ENCODE data around the gene NR4A1. TPM values are rescaled to one million over a fixed set of nuclear protein-coding genes. Genes with fewer than 3 reads are reported as not detected.

Gene NR4A1
- total RNA-seq, 3 donors from 2014 or later (not counting 1 experiment from before 2014, with no cell fraction given) = 72.5 to 177 (median 96.7) TPM

DNA sequence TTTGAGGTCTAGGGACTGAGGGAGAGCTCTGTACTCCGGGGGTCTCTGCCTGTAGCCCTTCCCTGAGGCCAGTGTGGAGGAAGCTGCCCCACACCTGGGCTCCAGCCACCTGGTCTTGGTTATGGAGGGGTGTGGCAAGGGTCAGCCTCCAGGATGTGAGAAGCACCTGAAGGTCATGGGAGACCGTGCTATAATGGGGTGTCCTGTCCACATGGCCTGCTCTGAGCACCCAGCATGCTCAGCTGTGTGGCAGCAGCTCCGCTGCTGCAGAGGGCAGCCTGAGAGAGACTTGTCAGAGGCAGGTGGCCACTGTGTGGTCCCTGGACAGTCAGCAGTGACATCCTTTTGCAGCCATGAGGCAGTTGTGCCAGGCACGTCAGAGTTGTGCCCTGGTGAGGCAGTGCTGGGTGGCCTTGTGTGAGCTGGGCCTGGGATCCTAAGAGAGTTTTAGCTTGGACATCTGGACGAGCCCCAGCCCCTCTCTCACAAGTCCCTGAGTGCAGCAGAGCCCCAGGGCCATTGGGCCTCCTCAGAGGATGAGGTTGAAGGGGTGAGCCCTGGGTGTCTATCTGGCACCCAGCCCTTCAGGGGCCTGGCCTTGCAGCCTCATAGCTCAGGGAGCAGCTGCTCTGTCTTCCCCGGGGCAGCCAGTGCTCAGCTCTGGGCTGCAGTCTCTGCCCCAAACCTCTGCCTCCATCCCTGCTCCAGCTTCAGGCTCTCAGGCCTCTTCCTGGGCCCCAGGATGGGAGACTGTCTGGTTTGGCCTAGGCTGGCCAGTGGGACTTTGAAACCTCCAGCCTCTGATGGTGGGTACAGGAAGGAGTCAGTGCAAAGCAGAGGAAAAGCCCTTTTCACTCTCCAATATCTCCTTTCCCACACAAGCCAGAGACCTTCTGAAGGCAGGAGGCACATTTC lies 11.2 kb downstream of the NR4A1 start:
- peaks cover 0 to 13% of the 10 kb centered on the region in 2 donors for H3K27me3 Mint-ChIP-seq (ENCODE audit: low read depth in 2 of 2)

DNA sequence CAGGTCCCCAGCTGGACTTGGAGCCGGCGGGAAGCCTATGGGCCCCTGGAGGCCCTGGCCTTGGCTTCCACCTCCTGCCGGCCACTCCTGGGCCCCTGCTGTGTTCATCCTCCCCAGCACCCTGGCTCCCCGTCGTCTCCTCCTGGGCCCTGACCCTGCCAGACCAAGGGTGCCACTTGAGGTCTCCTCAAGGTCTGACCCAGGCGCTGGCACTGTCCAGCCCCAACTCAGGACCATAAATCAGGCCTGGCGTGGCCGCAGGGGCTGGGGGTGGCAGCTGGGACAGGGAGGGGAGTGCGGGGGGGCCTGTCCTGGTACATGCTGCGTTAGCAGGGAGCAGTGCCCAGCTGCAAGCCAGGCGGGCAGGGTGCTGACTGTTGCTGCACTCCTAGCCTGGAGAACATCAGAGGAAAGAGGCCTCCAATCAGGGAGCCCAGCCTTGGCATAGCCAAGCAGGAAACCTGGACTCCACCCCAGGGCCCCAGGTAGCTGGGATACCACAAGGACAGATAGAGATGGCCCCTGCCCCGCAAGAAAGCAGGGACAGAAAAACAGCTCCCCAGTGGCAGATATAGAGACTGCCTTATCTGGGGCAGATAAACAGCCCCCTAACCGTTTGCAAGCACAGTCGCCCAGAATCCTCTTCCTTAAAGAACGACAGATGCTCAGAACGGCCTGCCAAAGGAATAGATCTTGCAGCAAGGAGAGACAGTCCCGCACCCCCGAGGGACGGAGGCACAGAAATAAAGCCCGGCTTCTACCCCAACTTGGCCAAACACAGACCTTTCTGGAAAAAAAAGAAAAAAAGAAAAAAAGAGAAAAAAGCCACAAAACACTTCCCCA lies 12.1 kb downstream of the NR4A1 start:
- Histone ChIP-seq H3K27ac (ENCODE audit: low read length) (no peak overlapping the region), H3K4me3 (ENCODE audit: low read length) (no peak overlapping the region), H3K27me3 (ENCODE audit: control insufficient read depth, insufficient read depth, low read length) (no peaks in the 10 kb centered on the region), H3K36me3 (ENCODE audit: control insufficient read depth, insufficient read depth, low read length) (no peaks in the 10 kb centered on the region), H3K9me3 (ENCODE audit: control insufficient read depth, insufficient read depth, low read length) (no peaks in the 10 kb centered on the region), H3K4me1 (ENCODE audit: control insufficient read depth, insufficient read depth, low read length) (no peaks in the 10 kb centered on the region)
- TF ChIP-seq, protein P1, sequence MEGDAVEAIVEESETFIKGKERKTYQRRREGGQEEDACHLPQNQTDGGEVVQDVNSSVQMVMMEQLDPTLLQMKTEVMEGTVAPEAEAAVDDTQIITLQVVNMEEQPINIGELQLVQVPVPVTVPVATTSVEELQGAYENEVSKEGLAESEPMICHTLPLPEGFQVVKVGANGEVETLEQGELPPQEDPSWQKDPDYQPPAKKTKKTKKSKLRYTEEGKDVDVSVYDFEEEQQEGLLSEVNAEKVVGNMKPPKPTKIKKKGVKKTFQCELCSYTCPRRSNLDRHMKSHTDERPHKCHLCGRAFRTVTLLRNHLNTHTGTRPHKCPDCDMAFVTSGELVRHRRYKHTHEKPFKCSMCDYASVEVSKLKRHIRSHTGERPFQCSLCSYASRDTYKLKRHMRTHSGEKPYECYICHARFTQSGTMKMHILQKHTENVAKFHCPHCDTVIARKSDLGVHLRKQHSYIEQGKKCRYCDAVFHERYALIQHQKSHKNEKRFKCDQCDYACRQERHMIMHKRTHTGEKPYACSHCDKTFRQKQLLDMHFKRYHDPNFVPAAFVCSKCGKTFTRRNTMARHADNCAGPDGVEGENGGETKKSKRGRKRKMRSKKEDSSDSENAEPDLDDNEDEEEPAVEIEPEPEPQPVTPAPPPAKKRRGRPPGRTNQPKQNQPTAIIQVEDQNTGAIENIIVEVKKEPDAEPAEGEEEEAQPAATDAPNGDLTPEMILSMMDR (IDR thresholded peaks at IDR 0.05) = no peak
- WGBS (ENCODE audit: insufficient coverage) = 89% methylated on average over 20 of the region's 20 CpGs
- H3K27me3 Mint-ChIP-seq (ENCODE audit: low read depth in 2 of 2) = peaks cover 0 to 13% of the 10 kb centered on the region in 2 donors
- ATAC-seq (no peak), DNase-seq (no peak)
- H3K4me1 Mint-ChIP-seq = no peaks in the 10 kb centered on the region
- H3K4me3 Mint-ChIP-seq = no peak overlapping the region
- H3K9me3 Mint-ChIP-seq = no peaks in the 10 kb centered on the region
- H3K27ac Mint-ChIP-seq = no peak overlapping the region
- intact Hi-C loops (cut with micrococcal nuclease) = no loop called here
- no peaks in the 10 kb centered on the region for H3K36me3 Mint-ChIP-seq

More for the DNA sequence above, 11.2 kb downstream of the NR4A1 start:
- Histone ChIP-seq H3K27me3 (ENCODE audit: control insufficient read depth, insufficient read depth, low read length) (no peaks in the 10 kb centered on the region), H3K36me3 (ENCODE audit: control insufficient read depth, insufficient read depth, low read length) (no peaks in the 10 kb centered on the region), H3K9me3 (ENCODE audit: control insufficient read depth, insufficient read depth, low read length) (no peaks in the 10 kb centered on the region), H3K27ac (ENCODE audit: low read length) (no peak overlapping the region), H3K4me1 (ENCODE audit: control insufficient read depth, insufficient read depth, low read length) (no peaks in the 10 kb centered on the region), H3K4me3 (ENCODE audit: low read length) (no peak overlapping the region)
- ATAC-seq (no peak), DNase-seq (no peak)
- no peaks in the 10 kb centered on the region for H3K36me3 Mint-ChIP-seq
- intact Hi-C loops (cut with micrococcal nuclease) = no loop called here
- no peak overlapping the region for H3K4me3 Mint-ChIP-seq
- WGBS (ENCODE audit: insufficient coverage) = 80% methylated on average over 6 of the region's 6 CpGs
- TF ChIP-seq, protein P1 (IDR thresholded peaks at IDR 0.05) = no peak
- no peaks in the 10 kb centered on the region for H3K9me3 Mint-ChIP-seq
- no peak overlapping the region for H3K27ac Mint-ChIP-seq
- no peaks in the 10 kb centered on the region for H3K4me1 Mint-ChIP-seq

DNA sequence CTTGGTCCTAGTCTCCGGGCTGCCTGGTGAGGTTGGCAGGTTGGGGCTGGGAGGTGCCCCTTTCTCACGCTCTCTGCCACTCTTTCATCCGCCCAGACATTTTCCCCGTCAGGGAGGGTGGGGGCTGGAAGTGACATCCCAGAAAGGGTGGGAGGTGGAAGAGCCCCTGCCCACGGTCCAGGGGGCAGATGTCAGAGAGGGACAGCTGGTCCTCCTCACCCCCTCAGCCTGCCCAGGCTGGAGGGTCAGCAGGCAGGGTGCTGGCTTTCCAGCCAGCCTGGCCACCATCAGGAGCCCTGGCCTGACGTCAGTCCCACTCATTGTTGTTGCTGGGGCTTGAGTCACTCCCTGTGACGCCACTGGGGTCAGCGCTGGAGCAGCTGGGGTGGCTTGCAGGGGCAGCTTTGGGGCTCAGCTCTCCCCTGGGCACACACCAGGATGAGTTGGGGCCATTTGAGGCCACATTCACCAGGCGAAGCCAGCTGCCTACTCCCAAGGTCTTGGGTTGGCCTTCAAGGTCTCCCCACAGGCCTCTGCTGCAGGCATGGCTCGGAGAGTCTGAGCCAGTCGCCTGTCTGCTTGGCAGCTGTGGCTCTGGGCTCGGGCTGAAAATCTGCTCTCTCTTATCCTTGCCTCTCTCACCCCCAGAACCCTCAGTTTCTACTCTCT lies 12.9 kb downstream of the NR4A1 start:
- no peaks in the 10 kb centered on the region for H3K9me3 ChIP-seq (ENCODE audit: control insufficient read depth, insufficient read depth, low read length)
- H3K36me3 ChIP-seq (ENCODE audit: control insufficient read depth, insufficient read depth, low read length) = no peaks in the 10 kb centered on the region
- Mint-ChIP-seq H3K36me3 (no peaks in the 10 kb centered on the region), H3K4me1 (peaks cover 2 to 3% of the 10 kb centered on the region in 2 donors), H3K4me3 (no peak overlapping the region), H3K27ac (no peak overlapping the region), H3K9me3 (no peaks in the 10 kb centered on the region), H3K27me3 (ENCODE audit: low read depth in 2 of 2) (peaks cover 0 to 13% of the 10 kb centered on the region in 2 donors)
- H3K27me3 ChIP-seq (ENCODE audit: control insufficient read depth, insufficient read depth, low read length) = no peaks in the 10 kb centered on the region
- peaks cover 4% of the 10 kb centered on the region for H3K4me1 ChIP-seq (ENCODE audit: control insufficient read depth, insufficient read depth, low read length)
- 80% methylated on average over 12 of the region's 12 CpGs for WGBS (ENCODE audit: insufficient coverage)
- no peak for DNase-seq
- TF ChIP-seq, protein P1 (IDR thresholded peaks at IDR 0.05) = no peak
- ATAC-seq = no peak
- intact Hi-C loops (cut with micrococcal nuclease) = no loop called here
- no peak overlapping the region for H3K4me3 ChIP-seq (ENCODE audit: low read length)
- no peak overlapping the region for H3K27ac ChIP-seq (ENCODE audit: low read length)

Measured in natural killer cell (primary cell).